Bone marrow (tissue), 2 donors: Measurements from ENCODE around the gene CTPS1.

Experiments used
- DNase-seq, 2 donors: peaks; one replicate each; lab custom pipeline; 2025; lab: John Stamatoyannopoulos, UW

Gene CTPS1

DNA sequence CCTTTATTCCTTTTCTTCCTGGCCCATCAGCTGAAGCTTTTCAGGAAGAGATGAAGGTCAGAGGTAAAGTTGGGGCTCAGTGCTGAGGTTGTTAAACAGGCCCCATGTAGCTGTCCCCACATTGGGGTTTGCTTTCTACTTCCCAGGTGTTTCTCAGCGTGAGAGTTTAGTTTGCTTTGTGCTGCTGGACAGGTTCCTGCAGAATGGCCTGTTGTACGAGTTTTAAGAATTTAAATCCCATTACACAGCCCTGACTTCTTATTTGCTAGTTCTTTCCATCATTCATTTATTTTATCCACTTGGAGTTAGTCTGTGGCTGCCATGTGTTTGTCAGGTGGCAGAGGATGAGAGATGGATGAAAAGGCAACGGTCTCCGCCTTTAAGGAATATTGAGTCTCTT, 19.2 kb downstream of the CTPS1 start:
- no peak for DNase-seq

DNA sequence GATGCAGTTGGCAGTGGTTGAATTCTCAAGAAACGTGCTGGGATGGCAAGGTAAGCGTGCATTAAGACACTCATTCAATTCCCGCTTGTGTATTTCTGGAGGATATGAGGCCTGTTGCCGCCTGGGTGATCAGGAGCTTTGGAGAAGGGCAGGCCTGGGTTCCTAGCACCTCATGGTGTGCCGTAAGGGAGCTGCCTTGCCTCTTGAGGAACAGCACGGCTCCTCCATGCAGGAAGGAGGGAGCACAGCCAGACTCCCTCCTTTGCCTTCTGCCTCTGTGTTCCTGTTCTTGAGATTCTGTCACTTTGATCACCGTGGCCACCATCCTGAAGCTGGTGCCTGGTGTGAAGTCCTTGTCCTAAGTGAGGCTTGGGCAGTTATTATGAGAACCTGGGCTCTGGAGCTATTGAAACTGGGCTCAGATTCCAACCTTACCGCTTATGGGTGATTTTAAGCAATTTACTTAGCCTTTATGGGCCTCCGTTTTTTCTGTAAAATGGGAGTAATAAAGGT, 23.7 kb downstream of the CTPS1 start:
- DNase-seq, result no peak

DNA sequence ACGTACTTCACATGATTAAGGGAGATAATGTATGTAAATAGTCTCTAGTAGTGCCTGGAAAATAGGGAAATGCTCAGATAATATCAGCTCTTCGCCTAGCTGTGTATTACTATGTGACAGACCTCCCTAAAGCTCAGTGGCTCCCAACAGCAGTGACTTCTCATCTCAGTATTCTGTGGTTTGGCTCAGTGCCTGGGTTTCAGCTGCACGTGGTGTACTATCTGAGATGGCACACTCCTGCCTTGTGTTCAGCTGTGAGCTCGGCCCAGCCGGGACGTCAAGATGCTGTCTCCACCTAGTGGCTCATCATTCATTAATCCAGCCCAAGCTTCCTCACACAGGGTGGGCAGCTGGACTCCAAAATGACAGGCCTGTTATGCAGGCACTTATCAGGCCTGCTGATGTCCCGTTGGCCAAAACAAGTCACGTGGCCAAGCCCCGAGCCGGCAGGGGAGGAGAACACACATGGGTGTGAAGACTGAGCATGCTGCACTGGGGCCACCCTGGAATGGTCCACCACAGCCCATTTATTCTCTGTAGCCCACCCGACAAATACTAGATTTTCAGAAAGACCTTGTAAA, 24.2 kb downstream of the CTPS1 start:
- DNase-seq, result peak; percentile 49 to 99

DNA sequence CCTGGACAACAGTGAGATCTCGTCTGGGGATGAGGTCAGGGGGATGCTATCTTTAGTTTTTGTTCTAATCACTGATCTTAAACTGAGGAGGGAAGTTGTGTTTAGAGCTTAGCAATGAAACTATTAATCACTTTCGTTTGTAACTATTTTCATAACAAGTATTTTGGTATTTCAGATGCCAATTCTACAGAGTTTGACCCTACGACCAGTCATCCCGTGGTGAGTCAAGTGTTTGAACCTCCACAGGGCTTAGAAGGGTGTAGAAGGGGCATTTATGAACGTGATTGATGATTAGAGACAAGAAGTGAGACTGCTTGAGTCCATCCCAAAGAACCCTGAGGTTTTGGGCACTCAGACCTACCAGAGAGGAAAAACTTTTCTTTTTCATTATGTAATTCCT, 26.4 kb downstream of the CTPS1 start:
- no peak for DNase-seq

DNA sequence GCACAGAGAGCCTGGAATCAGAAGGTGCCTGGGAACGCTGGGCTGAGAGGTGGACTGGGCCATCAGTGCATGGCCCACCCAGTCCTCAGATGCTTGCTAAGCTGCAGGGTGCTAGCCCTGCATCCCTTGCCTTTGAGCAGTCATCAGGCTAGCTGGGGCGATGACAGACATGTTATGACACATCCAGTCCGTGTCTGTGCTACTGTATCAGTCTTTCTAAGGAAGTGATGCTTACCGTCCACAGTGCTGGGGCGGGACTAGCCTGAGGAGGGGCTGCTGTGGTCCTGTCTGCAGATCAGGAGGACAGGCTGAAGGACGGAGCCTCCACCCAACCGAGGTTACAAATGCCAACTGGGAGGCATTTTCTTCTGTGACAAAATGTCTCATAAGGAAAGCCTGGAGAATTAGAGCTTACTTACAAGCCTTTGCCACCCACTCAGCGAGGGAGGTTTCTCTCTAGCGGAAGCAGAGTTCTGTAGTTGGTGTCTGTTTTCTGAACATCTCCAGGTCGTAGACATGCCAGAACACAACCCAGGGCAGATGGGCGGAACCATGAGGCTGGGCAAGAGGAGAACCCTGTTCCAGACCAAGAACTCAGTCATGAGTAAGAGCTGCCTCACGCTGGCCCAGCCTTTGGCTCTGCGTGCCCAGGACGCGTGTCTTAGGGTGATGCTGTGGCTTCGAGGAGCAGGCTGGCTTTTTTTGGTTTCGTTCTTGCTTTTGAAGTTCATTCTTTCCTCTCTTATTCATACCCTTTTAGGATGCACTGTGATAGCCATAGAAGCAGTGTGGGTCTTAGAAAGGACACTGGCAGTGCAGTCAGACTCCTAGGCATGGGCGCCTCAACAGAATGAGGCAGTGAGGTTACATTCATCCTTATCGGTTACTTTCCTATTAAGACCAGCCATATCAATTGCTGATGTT, 27.7 kb downstream of the CTPS1 start:
- DNase-seq, result no peak

DNA sequence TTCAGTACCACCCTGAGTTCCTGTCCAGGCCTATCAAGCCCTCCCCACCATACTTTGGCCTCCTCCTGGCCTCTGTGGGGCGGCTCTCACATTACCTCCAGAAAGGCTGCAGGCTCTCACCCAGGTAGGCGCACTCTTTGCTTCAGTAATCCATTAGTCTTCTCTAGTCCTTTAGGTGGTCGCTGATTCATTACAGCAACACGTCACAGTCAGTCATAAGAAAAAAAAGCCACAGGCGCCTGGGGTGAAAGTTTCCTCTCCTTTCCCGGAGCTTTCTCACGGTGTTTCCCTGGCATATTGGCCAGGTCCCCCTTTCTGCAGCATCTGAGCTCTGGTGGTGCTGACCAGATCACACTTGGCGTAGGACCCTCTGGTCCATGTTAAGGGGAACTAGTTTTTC, 30.0 kb downstream of the CTPS1 start:
- no peak for DNase-seq

DNA sequence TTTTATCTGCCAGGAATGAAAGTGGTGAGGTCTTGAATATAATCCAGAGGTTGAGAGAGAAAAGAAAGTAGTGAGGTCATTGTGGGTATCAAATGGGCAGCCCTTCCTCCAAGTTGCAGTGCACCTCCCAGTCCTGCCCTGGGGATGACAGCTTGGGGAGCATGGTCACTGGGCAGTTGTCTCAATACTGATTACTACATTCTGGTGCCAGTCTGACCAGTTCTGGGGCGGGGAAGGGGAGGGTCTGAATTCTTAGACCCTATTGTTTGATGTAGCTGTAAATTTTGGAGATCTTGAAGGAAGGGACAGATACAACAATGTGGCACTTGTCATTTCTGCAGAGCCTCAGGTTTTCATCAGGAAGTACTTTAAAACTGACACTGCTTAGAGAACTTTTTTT, 30.8 kb downstream of the CTPS1 start:
- no peak for DNase-seq

DNA sequence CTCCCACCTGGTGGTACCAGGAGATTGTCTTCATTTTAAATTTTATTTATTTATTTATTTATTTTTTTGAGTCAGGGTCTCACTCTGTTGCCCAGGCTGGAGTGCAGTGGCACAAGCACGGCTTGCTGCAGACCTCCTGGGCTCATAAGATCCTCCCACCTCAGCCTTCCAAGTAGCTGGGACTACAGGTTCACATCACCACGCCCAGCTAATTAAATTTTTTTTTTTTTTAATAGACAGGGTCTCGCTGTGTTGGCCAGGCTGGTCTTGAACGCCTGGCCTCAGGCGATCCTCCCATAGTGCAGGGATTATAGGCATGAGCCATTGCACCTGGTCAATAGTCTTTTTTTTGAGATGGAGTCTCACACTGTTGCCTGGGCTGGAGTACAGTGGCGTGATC, 33.5 kb downstream of the CTPS1 start:
- no peak for DNase-seq

DNA sequence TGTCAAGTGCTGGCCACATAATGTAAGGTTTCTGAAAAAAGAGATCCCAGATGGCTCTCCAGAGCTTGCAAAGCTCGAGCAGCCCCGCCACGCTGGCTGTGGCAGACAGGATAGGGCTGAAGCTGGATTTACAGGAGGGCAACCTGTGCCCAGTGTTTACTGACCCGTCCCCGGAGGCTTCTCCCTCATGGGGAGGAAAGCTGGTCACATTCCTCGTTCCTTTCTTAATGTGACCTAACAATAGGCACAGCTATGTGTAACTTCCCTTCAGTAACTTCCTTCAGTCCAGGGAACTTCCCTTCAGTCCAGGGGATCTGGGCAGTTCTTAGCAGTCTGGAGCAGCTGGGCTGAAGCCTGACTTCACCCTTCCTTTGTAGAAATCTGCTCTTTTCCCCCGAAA, 34.3 kb downstream of the CTPS1 start:
- DNase-seq, result no peak

DNA sequence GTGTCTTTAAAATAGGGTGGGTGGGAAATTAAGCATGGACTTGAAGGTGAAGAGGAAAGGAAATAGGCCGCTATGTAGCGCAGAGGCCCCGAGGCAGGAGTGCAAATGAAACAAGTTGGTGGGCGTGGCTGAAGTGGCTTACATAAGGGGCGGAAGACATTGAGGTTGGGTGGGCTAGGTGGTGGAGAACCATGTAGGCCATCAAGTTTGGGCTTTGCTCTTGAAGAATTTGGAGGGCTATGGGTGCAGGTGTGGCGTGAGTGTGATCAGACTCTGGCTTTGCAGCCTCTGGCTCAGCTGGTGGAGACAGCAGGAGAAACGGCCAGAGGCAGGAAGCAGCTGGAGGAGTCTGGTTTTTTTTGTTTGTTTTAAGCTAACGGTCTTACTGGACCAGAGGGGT, 35.4 kb downstream of the CTPS1 start:
- no peak for DNase-seq

DNA sequence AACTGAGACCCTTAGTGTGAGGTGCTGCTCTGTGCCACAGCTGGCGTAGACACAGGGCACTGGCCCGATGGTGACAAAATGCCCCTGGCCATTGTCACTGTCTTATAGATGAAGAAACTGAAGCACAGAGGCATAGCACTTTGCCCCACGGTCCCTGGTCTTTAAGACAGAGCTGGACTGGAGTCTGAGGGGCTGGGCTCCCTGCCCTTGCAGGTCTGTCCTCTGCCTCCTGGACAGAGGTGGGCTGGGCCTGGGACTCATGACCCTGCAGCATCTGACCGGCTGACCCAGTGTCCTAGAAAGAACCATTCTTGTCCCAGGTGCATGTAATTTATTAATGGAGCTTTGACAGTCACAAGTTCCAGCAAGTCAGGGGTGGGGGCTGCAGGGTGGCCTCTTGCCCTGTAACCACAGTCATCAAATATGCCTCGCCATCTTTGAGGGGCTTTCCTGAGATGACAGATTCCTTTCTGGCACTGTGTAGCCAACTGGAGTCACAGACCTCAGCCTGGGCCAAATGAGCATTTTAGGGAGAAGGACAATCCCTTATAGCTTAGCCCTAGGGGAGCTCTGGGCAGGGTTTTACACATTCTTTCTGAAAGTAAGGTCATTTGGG, 35.9 kb downstream of the CTPS1 start:
- no peak for DNase-seq

DNA sequence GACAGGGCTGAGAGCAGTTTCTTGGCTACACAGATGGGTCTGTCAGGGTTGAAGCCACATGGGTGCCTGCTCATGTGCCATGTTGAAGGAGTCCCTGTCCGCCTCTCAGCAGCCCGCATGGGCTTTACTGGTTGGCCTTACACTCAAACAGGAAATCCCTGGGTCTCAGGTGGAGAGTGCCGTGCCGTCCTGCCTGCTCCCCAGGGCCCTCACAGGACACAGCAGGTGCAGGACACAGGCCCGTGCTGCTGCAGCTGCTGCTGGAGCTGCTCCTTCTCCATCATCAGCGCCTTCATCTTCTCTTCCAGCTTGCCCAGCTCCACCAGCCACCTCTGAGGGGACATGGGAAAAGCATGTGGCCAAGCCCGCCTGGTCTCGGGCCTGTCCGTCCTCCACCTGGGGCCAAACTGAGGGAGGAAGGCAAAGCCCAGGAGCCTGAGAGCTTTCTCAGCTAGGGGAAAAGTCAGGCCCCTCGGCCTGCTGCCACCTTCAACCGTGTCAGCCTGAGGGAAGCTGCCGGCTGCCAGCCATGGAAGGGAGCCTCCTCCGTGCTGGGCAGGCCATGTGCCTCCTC, 36.5 kb downstream of the CTPS1 start:
- no peak for DNase-seq

DNA sequence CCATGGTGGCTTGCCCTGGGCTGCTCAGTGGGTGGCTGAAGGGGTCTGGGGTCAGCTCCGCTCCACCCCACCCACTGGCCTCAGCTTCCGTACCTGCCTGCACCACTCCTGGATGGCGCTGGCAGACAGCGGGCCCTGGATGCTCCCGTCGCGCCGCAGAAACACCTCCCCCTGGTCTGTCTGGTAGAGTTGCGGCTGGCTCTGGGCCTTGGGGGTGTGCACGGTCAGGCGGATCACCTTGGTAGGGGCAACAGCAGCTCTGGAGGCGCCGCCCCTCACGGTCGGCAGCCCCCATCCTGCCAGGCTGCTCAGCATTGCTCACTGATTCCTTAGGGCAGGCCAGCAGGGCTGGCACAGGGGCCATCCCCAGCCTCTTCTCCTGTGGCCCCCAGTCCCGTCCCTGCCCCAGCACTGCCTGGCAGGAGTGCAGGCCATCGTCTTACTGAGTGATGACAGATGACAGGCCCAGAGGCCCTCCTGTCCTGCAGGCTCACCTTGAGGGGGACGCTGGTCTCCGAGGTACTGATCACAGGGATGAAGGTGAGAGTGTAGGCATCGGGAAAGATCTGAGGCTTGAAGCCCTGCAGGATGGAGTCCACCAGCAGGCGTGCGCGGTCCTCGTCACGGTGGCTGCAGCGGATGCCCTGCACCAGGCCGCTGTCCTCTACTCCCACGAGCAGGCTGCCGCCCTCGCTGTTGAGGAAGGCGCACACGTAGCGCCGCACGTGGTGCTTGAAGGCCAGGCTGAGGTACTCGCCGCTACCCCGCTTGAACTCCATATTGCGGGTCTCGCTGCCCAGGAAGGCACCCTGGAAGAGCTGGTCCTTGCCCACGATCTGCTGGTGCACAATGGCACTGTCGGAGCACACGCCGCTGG, 37.9 kb downstream of the CTPS1 start:
- no peak for DNase-seq

DNA sequence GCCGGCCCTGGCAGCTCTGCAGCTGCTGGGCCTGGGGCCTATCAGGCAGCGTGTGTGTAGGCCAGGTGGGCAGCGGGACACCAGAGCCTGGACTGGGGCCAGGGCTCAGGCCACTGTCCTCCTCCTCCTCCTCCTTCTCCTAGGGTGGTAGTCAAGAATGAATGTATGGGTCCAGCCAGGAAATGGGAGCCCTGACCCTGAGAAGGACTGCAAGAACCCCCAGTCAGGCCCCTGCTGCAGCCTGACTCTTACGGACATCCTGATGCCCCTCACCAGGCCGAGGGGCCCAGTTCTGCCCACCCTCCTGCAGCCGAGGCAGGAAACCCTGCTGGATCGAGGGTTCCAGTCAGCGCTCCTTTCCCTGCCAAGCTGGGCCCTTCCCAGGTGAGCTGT, 38.5 kb downstream of the CTPS1 start:
- no peak for DNase-seq

DNA sequence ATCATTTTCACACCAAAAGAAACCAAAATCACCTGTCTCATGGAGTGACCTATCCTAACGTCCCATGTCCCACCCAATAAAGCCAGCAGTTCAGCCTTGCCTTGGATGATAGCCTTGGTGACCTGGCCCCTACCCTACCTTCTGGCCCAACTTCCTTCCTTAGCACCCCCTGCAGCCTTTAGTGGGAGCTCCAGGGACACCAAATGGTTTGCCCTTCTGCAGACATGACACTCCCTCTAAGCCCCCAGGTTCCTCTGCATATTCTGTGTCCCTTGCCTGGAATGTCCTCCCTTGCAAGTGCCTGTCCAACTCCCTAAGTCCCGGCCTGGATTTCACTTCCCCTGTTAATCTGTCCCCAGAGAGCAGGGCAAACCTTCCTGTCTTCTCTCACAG, 39.9 kb downstream of the CTPS1 start:
- DNase-seq, result no peak

DNA sequence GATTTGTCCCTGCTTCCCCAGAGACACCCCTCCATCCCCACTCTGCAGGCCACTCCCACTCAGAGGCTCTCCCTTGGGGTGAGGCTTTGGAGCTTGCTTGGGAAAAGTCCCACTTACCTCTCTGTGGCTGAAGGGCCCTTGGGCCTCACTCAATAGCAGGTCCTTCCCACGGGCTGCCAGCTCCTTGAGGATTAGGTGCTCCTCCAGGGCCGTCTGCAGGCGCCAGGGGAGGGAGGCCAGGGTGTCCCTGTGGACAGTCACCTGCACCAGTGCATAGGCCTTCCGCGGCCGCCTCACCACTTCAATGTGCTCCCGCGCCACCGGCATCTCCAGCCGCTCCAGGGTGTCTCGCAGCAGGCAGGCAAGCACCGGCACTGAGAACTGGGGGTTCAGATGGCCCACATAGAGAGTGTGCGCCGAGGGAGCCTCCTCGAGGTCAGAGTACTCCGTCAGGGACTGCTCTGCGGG, 40.6 kb downstream of the CTPS1 start:
- no peak for DNase-seq

DNA sequence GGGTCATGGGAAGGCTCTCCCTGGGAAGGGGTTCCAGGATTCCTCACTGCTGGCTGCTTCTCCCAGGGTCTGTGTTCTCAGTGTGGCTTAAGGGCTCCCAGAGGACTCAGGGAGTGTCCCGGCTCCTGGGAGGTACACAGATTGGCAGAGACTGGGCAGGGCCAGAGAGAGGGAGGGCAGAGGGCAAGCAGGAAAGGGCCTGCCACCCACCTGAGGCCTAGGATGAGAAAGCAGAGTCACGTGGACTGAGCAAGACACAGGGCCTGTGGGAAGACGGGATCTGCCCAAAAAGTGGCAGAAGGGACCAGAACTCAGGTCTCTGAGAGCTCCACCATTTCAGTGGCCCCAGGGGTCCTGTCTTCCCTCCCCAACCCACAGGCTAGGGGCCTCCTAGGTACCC, 41.2 kb downstream of the CTPS1 start:
- DNase-seq, result no peak

DNA sequence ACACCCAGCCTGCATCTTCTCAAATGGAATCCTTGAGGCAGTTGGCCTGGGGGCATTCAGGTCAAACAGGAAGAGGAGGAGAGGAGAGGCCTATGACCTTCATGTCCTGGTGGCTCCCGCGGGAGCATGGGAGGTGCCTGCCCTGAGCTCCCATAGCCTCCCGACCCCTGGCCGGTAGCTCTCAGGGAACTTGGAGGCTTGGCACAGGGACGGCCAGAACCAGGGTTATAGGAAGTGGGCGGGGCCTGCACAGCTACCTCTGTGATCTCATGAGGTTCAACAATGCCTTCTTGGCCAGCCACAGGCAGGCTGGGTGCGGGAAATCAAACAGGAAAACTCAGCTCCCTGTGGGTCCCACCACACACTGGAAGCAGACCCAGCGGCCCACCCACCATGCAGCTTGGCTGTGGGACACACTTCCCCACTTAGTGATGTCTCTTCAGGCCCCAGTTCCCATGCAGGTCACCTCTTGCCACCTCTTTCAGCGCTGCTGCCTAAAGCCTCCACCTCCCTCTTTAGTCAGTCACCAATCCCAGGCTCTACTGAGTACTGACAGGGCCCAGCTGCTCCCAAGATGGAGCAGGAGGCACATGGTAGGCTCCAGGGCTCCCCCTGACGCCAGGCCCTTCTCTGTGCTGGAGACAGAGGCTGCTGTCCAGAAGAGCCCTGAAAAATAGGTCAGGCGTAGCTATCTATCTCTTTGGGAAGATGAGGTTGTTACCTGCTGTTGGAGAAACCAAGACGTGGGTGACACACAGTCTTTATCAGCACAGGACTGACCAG, 42.2 kb downstream of the CTPS1 start, which contains the start of gene SLFNL1:
Gene SLFNL1 (minus strand): TSS at position 200 of the 783 bp plus-strand sequence. CDS start 1,065 bp downstream, outside the sequence.
- DNase-seq, result no peak

DNA sequence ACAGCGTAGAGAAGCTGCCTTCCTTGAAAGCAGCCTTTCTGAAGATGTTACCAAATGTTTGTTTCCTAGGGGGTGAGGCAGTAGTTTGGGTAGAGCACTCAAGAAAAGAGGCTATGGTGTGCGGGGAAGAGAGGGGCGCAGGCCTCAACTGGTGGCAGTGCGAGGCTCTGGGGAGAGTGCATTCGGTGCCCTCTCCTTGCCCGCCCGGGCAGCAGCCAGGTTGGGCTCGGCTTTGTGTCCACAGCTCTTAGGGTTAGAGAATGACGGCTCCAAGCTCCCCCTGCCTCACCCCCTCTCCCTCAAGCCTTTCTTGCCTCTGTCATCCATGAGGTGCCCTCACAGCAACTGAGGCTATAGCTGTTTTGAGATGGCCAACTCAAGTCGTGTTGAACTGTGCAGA, 42.9 kb downstream of the CTPS1 start:
- DNase-seq, result no peak

DNA sequence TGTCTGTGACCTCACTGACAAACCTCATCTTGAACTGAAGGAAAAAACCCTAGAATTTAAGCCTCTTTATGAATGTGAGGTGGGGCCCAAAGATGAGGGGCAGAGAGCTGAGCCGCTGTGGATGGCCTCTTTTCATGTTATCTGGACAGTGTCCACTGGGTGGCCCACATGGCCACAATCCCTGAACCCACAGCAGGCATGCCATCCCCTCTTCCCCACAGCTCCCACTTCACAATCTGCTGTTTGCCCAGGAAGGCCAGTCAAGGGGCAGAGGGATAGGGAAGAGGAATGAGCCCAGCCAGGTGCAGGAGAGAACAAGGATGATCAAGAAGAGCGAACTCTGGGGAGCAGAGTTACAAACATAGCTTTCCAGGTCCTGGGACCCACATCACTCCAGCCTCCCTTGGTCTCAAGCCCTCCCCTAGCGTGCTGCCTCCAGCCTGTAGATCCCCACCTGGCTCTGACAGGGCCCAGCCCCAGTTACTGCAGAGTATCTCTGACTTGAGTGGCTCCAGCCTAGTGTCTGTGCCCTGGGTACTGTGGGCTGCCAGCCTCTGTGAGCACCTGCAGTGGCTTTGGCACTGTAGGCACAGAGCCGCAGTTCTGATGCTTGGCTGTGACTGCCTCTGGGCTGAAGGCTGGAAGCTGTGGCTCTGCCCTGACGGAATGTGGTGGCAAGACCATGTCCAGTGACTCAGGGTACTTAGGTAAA, 43.9 kb downstream of the CTPS1 start:
- DNase-seq, result no peak
